HUDEP-2 (cell line): ENCODE measurements around the gene CEMIP.

Experiments used
- DNase-seq, 76 experiments: peaks; one replicate each; lab custom pipeline; 2025; ENCODE audit not compliant: unreplicated experiment in 76 of 76; lab: John Stamatoyannopoulos, UW

Gene CEMIP

GRCh38 chr15:80971143-80971542 lies 192.0 kb downstream of the CEMIP start:
- no peak for DNase-seq

GRCh38 chr15:80972276-80972675 lies 193.1 kb downstream of the CEMIP start:
- no peak for DNase-seq

GRCh38 chr15:80974914-80975313 lies 195.7 kb downstream of the CEMIP start:
- DNase-seq = no peak

GRCh38 chr15:80976851-80977250 lies 197.7 kb downstream of the CEMIP start:
- no peak for DNase-seq

GRCh38 chr15:80977627-80978036 lies 198.5 kb downstream of the CEMIP start:
- DNase-seq = peak in 39 of 76 experiments; percentile 4 to 60 (median 28)

GRCh38 chr15:80978685-80979329 lies 199.6 kb downstream of the CEMIP start:
- DNase-seq = no peak

GRCh38 chr15:80979538-80980200 lies 200.5 kb downstream of the CEMIP start:
- no peak for DNase-seq

- DNase-seq = no peak
These were observed 203.0 kb downstream of the CEMIP start for GRCh38 chr15:80982205-80982604.

GRCh38 chr15:80982839-80983238 lies 203.7 kb downstream of the CEMIP start:
- no peak for DNase-seq

GRCh38 chr15:80984856-80985255 lies 205.7 kb downstream of the CEMIP start:
- DNase-seq = no peak

- no peak for DNase-seq
These were observed 206.8 kb downstream of the CEMIP start for GRCh38 chr15:80985981-80986380.

GRCh38 chr15:80986487-80986886 lies 207.3 kb downstream of the CEMIP start:
- DNase-seq = no peak

GRCh38 chr15:80988148-80988796 lies 209.1 kb downstream of the CEMIP start:
- no peak for DNase-seq

GRCh38 chr15:80989081-80989517 lies 209.9 kb downstream of the CEMIP start:
- DNase-seq = no peak

- peak in 74 of 76 experiments; percentile 47 to 98 (median 93) for DNase-seq
These were observed 210.6 kb downstream of the CEMIP start, which contains the start of gene MESD for GRCh38 chr15:80989518-80990478. TSS of gene MESD (minus strand) at chr15:80989819. CDS start at chr15:80989791, 28 bp downstream.

- DNase-seq = no peak
These were observed 211.8 kb downstream of the CEMIP start for GRCh38 chr15:80990955-80991354.

GRCh38 chr15:80991421-80991820 lies 212.3 kb downstream of the CEMIP start:
- peak in 23 of 76 experiments; percentile 2 to 49 (median 23) for DNase-seq

GRCh38 chr15:80992006-80992405 lies 212.8 kb downstream of the CEMIP start:
- no peak for DNase-seq

GRCh38 chr15:80992441-80992840 lies 213.3 kb downstream of the CEMIP start:
- DNase-seq = no peak

- peak in 6 of 76 experiments; percentile 1 to 31 (median 8) for DNase-seq
These were observed 217.1 kb downstream of the CEMIP start for GRCh38 chr15:80996247-80996646.
